ENCODE data around the gene ST3GAL2.

ST3GAL2 gene

GRCh38 chr16:70359552-70359951, 79.3 kb downstream of the ST3GAL2 start:
- Histone ChIP-seq H3K4me2 (ENCODE audit: low read depth, low read length, poor library complexity, severe bottlenecking) (no peak overlapping the region), H3F3A (ENCODE audit: insufficient read depth) (0 out of 2 replicates have a peak, but pooled peaks cover 6% of the 10 kb centered on the region), H3K27me3 (ENCODE audit: low read length) (no peaks in the 10 kb centered on the region), H3K9ac (ENCODE audit: low read length) (no peak overlapping the region), H3K9me2 (replicated peaks; ENCODE audit: insufficient read depth, low read length) (no peaks in the 10 kb centered on the region), H3K4me3 (ENCODE audit: insufficient read depth, low read length, poor library complexity, severe bottlenecking) (no peak overlapping the region), H2AFZ (ENCODE audit: low read depth, low read length, severe bottlenecking) (no peak overlapping the region), H3K36me3 (ENCODE audit: low read length) (peaks cover 24% of the 10 kb centered on the region; the same call in 1 of the 2 replicates), H3K79me2 (ENCODE audit: insufficient read depth, low read length) (no peaks in the 10 kb centered on the region), H3K9me3 (ENCODE audit: insufficient read depth, low read length) (no peaks in the 10 kb centered on the region), H4K20me1 (ENCODE audit: low read depth, low read length) (no peaks in the 10 kb centered on the region), H3K27ac (ENCODE audit: low read depth, low read length) (no peak overlapping the region)
- no peak for TF ChIP-seq EZH2phosphoT487 (conservative IDR thresholded peaks at IDR 0.05; ENCODE audit: low read length)
- no peak for TF ChIP-seq CTCF (IDR thresholded peaks at IDR 0.05; ENCODE audit: insufficient read depth, low read length, poor library complexity, severe bottlenecking)

GRCh38 chr16:70349783-70350182, 89.1 kb downstream of the ST3GAL2 start:
- Histone ChIP-seq H4K20me1 (ENCODE audit: low read depth, low read length) (no peaks in the 10 kb centered on the region), H3K9me3 (ENCODE audit: insufficient read depth, low read length) (no peaks in the 10 kb centered on the region), H3K9ac (ENCODE audit: low read length) (no peak overlapping the region), H3K27me3 (ENCODE audit: low read length) (no peaks in the 10 kb centered on the region), H3K36me3 (ENCODE audit: low read length) (no peaks in the 10 kb centered on the region), H2AFZ (ENCODE audit: low read depth, low read length, severe bottlenecking) (no peak overlapping the region), H3F3A (ENCODE audit: insufficient read depth) (no peaks in the 10 kb centered on the region), H3K79me2 (ENCODE audit: insufficient read depth, low read length) (peaks cover 30% of the 10 kb centered on the region), H3K27ac (ENCODE audit: low read depth, low read length) (no peak overlapping the region), H3K4me2 (ENCODE audit: low read depth, low read length, poor library complexity, severe bottlenecking) (no peak overlapping the region), H3K9me2 (replicated peaks; ENCODE audit: insufficient read depth, low read length) (no peaks in the 10 kb centered on the region), H3K4me3 (ENCODE audit: insufficient read depth, low read length, poor library complexity, severe bottlenecking) (no peak overlapping the region)
- TF ChIP-seq EZH2phosphoT487 (conservative IDR thresholded peaks at IDR 0.05; ENCODE audit: low read length) (no peak), CTCF (IDR thresholded peaks at IDR 0.05; ENCODE audit: insufficient read depth, low read length, poor library complexity, severe bottlenecking) (no peak)

- Histone ChIP-seq H2AFZ (ENCODE audit: low read depth, low read length, severe bottlenecking) (no peak overlapping the region), H3K9me3 (ENCODE audit: insufficient read depth, low read length) (no peaks in the 10 kb centered on the region), H3K27ac (ENCODE audit: low read depth, low read length) (no peak overlapping the region), H3K79me2 (ENCODE audit: insufficient read depth, low read length) (peaks cover 30% of the 10 kb centered on the region), H3K4me3 (ENCODE audit: insufficient read depth, low read length, poor library complexity, severe bottlenecking) (no peak overlapping the region), H4K20me1 (ENCODE audit: low read depth, low read length) (no peaks in the 10 kb centered on the region), H3K27me3 (ENCODE audit: low read length) (no peaks in the 10 kb centered on the region), H3K4me2 (ENCODE audit: low read depth, low read length, poor library complexity, severe bottlenecking) (no peak overlapping the region), H3K9ac (ENCODE audit: low read length) (no peak overlapping the region), H3K9me2 (replicated peaks; ENCODE audit: insufficient read depth, low read length) (no peaks in the 10 kb centered on the region), H3K36me3 (ENCODE audit: low read length) (no peaks in the 10 kb centered on the region), H3F3A (ENCODE audit: insufficient read depth) (no peaks in the 10 kb centered on the region)
- no peak for TF ChIP-seq EZH2phosphoT487 (conservative IDR thresholded peaks at IDR 0.05; ENCODE audit: low read length)
- TF ChIP-seq CTCF (IDR thresholded peaks at IDR 0.05; ENCODE audit: insufficient read depth, low read length, poor library complexity, severe bottlenecking), result no peak
Measured at GRCh38 chr16:70348991-70349390, 89.9 kb downstream of the ST3GAL2 start.
